GM23338 (cell line): ENCODE data around the gene PHOX2B. TPM values are rescaled to one million over a fixed set of nuclear protein-coding genes. Genes with fewer than 3 reads are reported as not detected.

Experiments
- ATAC-seq: fragments of 200-7000 bp; cut with Tn5 transposase; 3 replicates; pipeline ENCODE4 v1.9.1; 2020
- DNase-seq: peaks from one replicate; pipeline ENCODE4 v3.0.0-alpha.2; 2015; ENCODE audit warnings: low spot score
- H2AFZ ChIP-seq: fragments of 200-600 bp; sonication (generic); 2 replicates; pipeline ENCODE4 v1.8.0; 2016; ENCODE audit warnings: antibody characterized with exemption, mild to moderate bottlenecking, moderate library complexity
- H3F3A ChIP-seq: fragments of 200-600 bp; sonication (generic); replicated peaks from 2 replicates; pipeline ENCODE4 v1.8.0; 2017; ENCODE audit warnings: antibody characterized with exemption, mixed run types, low read depth
- H3K27ac ChIP-seq: fragments of 200-600 bp; sonication (generic); 2 replicates; pipeline ENCODE4 v1.6.1; 2016; ENCODE audit warnings: low read depth
- H3K27me3 ChIP-seq: fragments of 200-600 bp; sonication (generic); 2 replicates; pipeline ENCODE4 v1.8.0; 2016; ENCODE audit warnings: mild to moderate bottlenecking, mixed run types, moderate library complexity; ENCODE audit not compliant: insufficient read depth
- H3K36me3 ChIP-seq: fragments of 200-600 bp; sonication (generic); 2 replicates; pipeline ENCODE4 v1.8.0; 2016; ENCODE audit warnings: mild to moderate bottlenecking; ENCODE audit not compliant: insufficient read depth
- H3K4me1 ChIP-seq: fragments of 200-600 bp; sonication (generic); 2 replicates; pipeline ENCODE4 v1.8.0; 2016; ENCODE audit warnings: mild to moderate bottlenecking, moderate library complexity; ENCODE audit not compliant: insufficient read depth
- H3K4me2 ChIP-seq: fragments of 200-600 bp; sonication (generic); 2 replicates; pipeline ENCODE4 v1.7.1; 2017; ENCODE audit warnings: mixed run types
- H3K4me3 ChIP-seq: fragments of 200-600 bp; sonication (generic); 2 replicates; pipeline ENCODE4 v1.6.1; 2016; ENCODE audit warnings: mixed run types
- H3K79me2 ChIP-seq: fragments of 200-600 bp; sonication (generic); replicated peaks from 2 replicates; pipeline ENCODE4 v1.8.0; 2017; ENCODE audit warnings: mild to moderate bottlenecking; ENCODE audit not compliant: insufficient read depth
- H3K9me2 ChIP-seq: fragments of 200-600 bp; sonication (generic); 2 replicates; pipeline ENCODE4 v1.8.0; 2017; ENCODE audit not compliant: insufficient read depth
- H4K20me1 ChIP-seq: fragments of 200-600 bp; sonication (generic); replicated peaks from 2 replicates; pipeline ENCODE4 v1.8.0; 2017; ENCODE audit warnings: mild to moderate bottlenecking; ENCODE audit not compliant: insufficient read depth
- H3K27ac Mint-ChIP-seq: 2 replicates; pipeline ENCODE4 v1.8.0; 2020; ENCODE audit warnings: inconsistent platforms, mild to moderate bottlenecking, moderate library complexity, mixed read lengths
- H3K27me3 Mint-ChIP-seq: 3 replicates; pipeline ENCODE4 v1.8.0; 2022; ENCODE audit warnings: low read depth, mild to moderate bottlenecking, moderate library complexity, mixed read lengths, inconsistent platforms; ENCODE audit not compliant: insufficient read depth, poor library complexity
- H3K36me3 Mint-ChIP-seq: 3 replicates; pipeline ENCODE4 v1.8.0; 2021; ENCODE audit warnings: low read depth, mild to moderate bottlenecking, inconsistent platforms, moderate library complexity, mixed read lengths
- H3K4me1 Mint-ChIP-seq: 3 replicates; pipeline ENCODE4 v1.8.0; 2020; ENCODE audit warnings: mild to moderate bottlenecking, inconsistent platforms, mixed read lengths
- H3K4me3 Mint-ChIP-seq: 3 replicates; pipeline ENCODE4 v1.8.0; 2021; ENCODE audit warnings: moderate library complexity, mild to moderate bottlenecking, inconsistent platforms, mixed read lengths
- H3K9me3 Mint-ChIP-seq: 3 replicates; pipeline ENCODE4 v1.8.0; 2020; ENCODE audit warnings: moderate library complexity, mild to moderate bottlenecking, inconsistent platforms, mixed read lengths
- EZH2 ChIP-seq: fragments of 200-600 bp; sonication (generic); IDR thresholded peaks from one replicate; pipeline ENCODE4 v1.8.0; 2017; ENCODE audit warnings: antibody characterized with exemption, mild to moderate bottlenecking, low read depth; ENCODE audit not compliant: unreplicated experiment
- EZH2phosphoT487 ChIP-seq: fragments of 200-600 bp; sonication (generic); IDR thresholded peaks from one replicate; pipeline ENCODE4 v1.8.1; 2018; ENCODE audit warnings: antibody characterized with exemption; ENCODE audit not compliant: unreplicated experiment
- JUNB ChIP-seq: IDR thresholded peaks from one replicate; pipeline ENCODE4 v1.6.1; 2016; ENCODE audit warnings: antibody characterized with exemption; ENCODE audit not compliant: unreplicated experiment
- POLR2AphosphoS5 ChIP-seq: IDR thresholded peaks from 2 replicates; pipeline ENCODE4 v1.6.1; 2016; ENCODE audit warnings: antibody characterized with exemption, low read depth
- ZNF331 ChIP-seq: fragments of 250-450 bp; sonication (Bioruptor Pico); IDR thresholded peaks from 2 replicates; pipeline ENCODE4 v1.5.0; 2020; ENCODE audit warnings: low read depth, mild to moderate bottlenecking, moderate library complexity
- polyA plus RNA-seq: library from polyadenylated mRNA; unstranded; fragments of >200 nt; fragmentation: Nextera tagmentation; extraction: Ambion mirVana; gene quantifications from 2 replicates; pipeline ENCODE4 v1.2.1, GENCODE V29; 2016
- total RNA-seq: library from RNA; depleted of rRNA; stranded (reverse); fragments of >200 nt; shearing (Covaris generic); gene quantifications from 2 replicates; pipeline ENCODE4 v1.2.3, GENCODE V29; 2014
- TF ChIP-seq, protein P1 (sequence below): fragments of 250-450 bp; sonication (Bioruptor Pico); IDR thresholded peaks from 2 replicates; pipeline ENCODE4 v1.5.0; 2020; ENCODE audit warnings: mild to moderate bottlenecking, moderate library complexity
- TF ChIP-seq, protein P2 (sequence below): IDR thresholded peaks from 2 replicates; pipeline ENCODE4 v1.6.1; 2016; ENCODE audit warnings: antibody characterized with exemption

PHOX2B gene
- total and polyA plus RNA-seq, 2 experiments from 2014 or later = not detected

GRCh38 chr4:41746440-41747229, 1.9 kb downstream of the PHOX2B start (continued):
- TF ChIP-seq, protein P1, sequence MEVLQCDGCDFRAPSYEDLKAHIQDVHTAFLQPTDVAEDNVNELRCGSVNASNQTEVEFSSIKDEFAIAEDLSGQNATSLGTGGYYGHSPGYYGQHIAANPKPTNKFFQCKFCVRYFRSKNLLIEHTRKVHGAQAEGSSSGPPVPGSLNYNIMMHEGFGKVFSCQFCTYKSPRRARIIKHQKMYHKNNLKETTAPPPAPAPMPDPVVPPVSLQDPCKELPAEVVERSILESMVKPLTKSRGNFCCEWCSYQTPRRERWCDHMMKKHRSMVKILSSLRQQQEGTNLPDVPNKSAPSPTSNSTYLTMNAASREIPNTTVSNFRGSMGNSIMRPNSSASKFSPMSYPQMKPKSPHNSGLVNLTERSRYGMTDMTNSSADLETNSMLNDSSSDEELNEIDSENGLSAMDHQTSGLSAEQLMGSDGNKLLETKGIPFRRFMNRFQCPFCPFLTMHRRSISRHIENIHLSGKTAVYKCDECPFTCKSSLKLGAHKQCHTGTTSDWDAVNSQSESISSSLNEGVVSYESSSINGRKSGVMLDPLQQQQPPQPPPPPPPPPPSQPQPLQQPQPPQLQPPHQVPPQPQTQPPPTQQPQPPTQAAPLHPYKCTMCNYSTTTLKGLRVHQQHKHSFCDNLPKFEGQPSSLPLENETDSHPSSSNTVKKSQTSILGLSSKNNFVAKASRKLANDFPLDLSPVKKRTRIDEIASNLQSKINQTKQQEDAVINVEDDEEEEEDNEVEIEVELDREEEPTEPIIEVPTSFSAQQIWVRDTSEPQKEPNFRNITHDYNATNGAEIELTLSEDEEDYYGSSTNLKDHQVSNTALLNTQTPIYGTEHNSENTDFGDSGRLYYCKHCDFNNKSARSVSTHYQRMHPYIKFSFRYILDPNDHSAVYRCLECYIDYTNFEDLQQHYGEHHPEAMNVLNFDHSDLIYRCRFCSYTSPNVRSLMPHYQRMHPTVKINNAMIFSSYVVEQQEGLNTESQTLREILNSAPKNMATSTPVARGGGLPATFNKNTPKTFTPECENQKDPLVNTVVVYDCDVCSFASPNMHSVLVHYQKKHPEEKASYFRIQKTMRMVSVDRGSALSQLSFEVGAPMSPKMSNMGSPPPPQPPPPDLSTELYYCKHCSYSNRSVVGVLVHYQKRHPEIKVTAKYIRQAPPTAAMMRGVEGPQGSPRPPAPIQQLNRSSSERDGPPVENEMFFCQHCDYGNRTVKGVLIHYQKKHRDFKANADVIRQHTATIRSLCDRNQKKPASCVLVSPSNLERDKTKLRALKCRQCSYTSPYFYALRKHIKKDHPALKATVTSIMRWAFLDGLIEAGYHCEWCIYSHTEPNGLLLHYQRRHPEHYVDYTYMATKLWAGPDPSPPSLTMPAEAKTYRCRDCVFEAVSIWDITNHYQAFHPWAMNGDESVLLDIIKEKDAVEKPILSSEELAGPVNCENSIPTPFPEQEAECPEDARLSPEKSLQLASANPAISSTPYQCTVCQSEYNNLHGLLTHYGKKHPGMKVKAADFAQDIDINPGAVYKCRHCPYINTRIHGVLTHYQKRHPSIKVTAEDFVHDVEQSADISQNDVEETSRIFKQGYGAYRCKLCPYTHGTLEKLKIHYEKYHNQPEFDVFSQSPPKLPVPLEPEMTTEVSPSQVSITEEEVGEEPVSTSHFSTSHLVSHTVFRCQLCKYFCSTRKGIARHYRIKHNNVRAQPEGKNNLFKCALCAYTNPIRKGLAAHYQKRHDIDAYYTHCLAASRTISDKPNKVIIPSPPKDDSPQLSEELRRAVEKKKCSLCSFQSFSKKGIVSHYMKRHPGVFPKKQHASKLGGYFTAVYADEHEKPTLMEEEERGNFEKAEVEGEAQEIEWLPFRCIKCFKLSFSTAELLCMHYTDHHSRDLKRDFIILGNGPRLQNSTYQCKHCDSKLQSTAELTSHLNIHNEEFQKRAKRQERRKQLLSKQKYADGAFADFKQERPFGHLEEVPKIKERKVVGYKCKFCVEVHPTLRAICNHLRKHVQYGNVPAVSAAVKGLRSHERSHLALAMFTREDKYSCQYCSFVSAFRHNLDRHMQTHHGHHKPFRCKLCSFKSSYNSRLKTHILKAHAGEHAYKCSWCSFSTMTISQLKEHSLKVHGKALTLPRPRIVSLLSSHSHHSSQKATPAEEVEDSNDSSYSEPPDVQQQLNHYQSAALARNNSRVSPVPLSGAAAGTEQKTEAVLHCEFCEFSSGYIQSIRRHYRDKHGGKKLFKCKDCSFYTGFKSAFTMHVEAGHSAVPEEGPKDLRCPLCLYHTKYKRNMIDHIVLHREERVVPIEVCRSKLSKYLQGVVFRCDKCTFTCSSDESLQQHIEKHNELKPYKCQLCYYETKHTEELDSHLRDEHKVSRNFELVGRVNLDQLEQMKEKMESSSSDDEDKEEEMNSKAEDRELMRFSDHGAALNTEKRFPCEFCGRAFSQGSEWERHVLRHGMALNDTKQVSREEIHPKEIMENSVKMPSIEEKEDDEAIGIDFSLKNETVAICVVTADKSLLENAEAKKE (CRISPR knock-in tag) = no peak
- no peak for TF ChIP-seq POLR2AphosphoS5

GRCh38 chr4:41746025-41746439, 2.5 kb downstream of the PHOX2B start:
- Histone ChIP-seq H4K20me1 (peaks cover 38% of the 10 kb centered on the region), H3F3A (peaks cover 30% of the 10 kb centered on the region), H3K79me2 (no peaks in the 10 kb centered on the region), H3K4me1 (peaks cover 61% of the 10 kb centered on the region), H3K36me3 (no peaks in the 10 kb centered on the region), H3K27me3 (peaks cover 100% of the 10 kb centered on the region), H3K4me3 (peak overlapping the region; percentile 46), H3K27ac (no peak overlapping the region), H2AFZ (peak overlapping the region; percentile 47; the same call in 1 of the 2 replicates), H3K4me2 (peak overlapping the region; percentile 72), H3K9me2 (no peaks in the 10 kb centered on the region)
- Mint-ChIP-seq H3K4me3 (peak overlapping the region; percentile 62), H3K27me3 (peaks cover 98% of the 10 kb centered on the region), H3K4me1 (peaks cover 47% of the 10 kb centered on the region), H3K27ac (no peak overlapping the region), H3K9me3 (peaks cover 13% of the 10 kb centered on the region; the same call in 2 of the 3 replicates), H3K36me3 (no peaks in the 10 kb centered on the region; the same call in 2 of the 3 replicates)
- ATAC-seq (no peak), DNase-seq (peak; percentile 29)
- TF ChIP-seq, protein P1 (CRISPR knock-in tag) = no peak
- no peak for TF ChIP-seq POLR2AphosphoS5
- TF ChIP-seq JUNB = no peak
- TF ChIP-seq EZH2 = peak; percentile 95
- no peak for TF ChIP-seq ZNF331
- TF ChIP-seq, protein P2, sequence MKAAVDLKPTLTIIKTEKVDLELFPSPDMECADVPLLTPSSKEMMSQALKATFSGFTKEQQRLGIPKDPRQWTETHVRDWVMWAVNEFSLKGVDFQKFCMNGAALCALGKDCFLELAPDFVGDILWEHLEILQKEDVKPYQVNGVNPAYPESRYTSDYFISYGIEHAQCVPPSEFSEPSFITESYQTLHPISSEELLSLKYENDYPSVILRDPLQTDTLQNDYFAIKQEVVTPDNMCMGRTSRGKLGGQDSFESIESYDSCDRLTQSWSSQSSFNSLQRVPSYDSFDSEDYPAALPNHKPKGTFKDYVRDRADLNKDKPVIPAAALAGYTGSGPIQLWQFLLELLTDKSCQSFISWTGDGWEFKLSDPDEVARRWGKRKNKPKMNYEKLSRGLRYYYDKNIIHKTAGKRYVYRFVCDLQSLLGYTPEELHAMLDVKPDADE = no peak
- TF ChIP-seq EZH2phosphoT487 = peak; percentile 98
